NCI-H2196 (cell line): Measurements from ENCODE around the gene CFAP46.
"Not testable (repeated sequence)": the region's sequence is repeated elsewhere in the genome, so short reads cannot be mapped to it uniquely, and the experiment has no call there.

Experiments used
- DNase-seq: peaks from one replicate; lab custom pipeline; 2025; ENCODE audit not compliant: unreplicated experiment; lab: John Stamatoyannopoulos, UW

The CFAP46 gene

GRCh38 chr10:132777441-132777840, 164.9 kb downstream of the CFAP46 start:
- DNase-seq: no peak

GRCh38 chr10:132776821-132777220, 165.5 kb downstream of the CFAP46 start:
- no peak for DNase-seq

- no peak for DNase-seq
Observed at GRCh38 chr10:132776186-132776585, 166.2 kb downstream of the CFAP46 start.

GRCh38 chr10:132774902-132775863, 167.2 kb downstream of the CFAP46 start:
- DNase-seq: peak; percentile 9

- no peak for DNase-seq
Observed at GRCh38 chr10:132774181-132774901, 168.0 kb downstream of the CFAP46 start.

GRCh38 chr10:132772816-132773215, 169.6 kb downstream of the CFAP46 start:
- DNase-seq: not testable (repeated sequence)

GRCh38 chr10:132770061-132771021, 172.0 kb downstream of the CFAP46 start:
- no peak for DNase-seq

GRCh38 chr10:132768346-132769248, 173.8 kb downstream of the CFAP46 start:
- no peak for DNase-seq

- DNase-seq: no peak
Observed at GRCh38 chr10:132766291-132766690, 176.1 kb downstream of the CFAP46 start.

- DNase-seq: no peak
Observed at GRCh38 chr10:132765435-132765834, 176.9 kb downstream of the CFAP46 start.

GRCh38 chr10:132764108-132764507, 178.3 kb downstream of the CFAP46 start:
- no peak for DNase-seq

- no peak for DNase-seq
Observed at GRCh38 chr10:132763545-132763944, 178.8 kb downstream of the CFAP46 start.

- DNase-seq: no peak
Observed at GRCh38 chr10:132762267-132762666, 180.1 kb downstream of the CFAP46 start.

- DNase-seq: no peak
Observed at GRCh38 chr10:132761395-132762060, 180.8 kb downstream of the CFAP46 start.

GRCh38 chr10:132758865-132759264, 183.5 kb downstream of the CFAP46 start:
- no peak for DNase-seq
